ENCODE data around the gene RALGAPA2.

Gene RALGAPA2

DNA sequence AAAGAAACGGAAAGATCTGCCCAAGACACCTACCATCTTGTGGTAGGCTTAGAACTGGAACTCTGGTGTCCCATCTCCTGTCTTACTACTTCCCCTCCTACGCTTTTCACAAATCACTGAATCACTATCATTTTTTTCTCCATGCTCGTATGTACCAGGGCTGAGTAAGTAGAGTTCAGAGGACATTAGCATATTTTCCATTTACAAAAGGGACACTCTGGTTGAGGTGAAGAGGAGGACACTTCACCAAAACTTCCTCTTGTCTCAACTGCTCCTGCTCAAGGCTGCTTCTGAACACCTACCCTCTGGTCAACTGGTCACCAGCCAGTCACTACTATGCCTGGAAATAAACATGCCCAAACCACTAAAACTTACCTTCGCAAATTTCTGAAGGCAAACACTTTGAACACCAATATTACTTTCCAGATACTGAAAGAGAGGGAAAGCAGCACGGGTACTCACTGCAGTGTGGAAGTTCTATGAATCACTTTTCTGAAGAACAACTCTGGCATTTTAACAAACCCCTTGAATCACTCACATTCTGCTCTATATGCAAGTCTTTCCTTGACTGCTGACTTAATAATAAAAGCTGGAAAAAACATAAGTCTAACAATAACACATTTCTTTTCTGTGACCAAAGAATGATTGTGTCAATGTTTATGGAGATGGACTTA lies 221.2 kb downstream of the RALGAPA2 start:
- DNase-seq, result no peak

DNA sequence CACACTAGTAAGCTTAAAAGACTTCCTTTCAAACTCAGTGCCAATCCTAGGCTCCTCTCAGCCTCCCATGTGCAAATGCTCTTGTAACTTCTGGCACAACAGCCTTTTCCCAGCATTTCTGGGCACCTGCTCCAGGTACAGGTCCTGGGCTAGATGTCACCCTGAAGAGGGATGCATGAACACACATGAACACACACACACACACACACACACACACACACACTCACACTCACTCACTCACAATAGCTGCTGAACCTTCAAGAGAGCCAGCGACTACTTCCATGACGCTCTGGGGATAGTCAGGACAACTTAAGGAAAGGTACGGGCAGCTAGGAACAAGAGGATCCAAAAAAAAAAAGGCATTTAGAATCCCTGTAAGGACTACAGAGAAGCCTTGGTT lies 221.8 kb downstream of the RALGAPA2 start:
- no peak for DNase-seq

DNA sequence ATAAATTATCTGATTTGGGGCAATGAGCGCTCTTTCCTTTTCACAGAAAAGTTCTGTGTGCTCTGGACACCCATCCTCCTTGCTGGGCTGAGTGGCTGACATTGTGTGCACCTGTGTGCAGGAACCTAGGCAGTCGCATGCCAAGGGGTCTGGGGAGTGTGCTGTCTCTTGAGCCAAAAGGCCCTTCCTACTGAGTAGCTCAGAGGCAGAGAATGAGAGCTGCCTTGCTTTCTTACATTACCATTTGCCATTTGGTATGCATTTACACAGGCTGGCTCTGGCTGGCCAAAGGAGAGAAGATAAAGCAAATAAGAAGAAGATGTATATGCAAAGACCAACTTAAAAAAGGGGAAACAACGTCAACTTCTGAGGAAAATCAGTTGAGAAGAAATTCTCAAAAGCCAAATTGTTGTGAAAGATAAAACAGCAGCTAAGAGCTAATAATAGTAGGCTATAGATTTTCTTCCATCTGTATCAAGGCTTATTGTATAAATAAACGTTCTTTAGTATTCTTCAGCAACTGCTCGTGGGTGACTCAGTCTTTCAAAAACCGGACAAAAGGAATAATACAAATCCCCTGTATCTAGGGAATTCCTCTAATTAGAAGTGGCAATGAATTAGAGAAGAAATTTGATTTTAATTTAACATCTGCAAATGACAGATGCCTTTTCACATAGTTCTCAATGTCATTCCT lies 222.6 kb downstream of the RALGAPA2 start:
- no peak for DNase-seq

DNA sequence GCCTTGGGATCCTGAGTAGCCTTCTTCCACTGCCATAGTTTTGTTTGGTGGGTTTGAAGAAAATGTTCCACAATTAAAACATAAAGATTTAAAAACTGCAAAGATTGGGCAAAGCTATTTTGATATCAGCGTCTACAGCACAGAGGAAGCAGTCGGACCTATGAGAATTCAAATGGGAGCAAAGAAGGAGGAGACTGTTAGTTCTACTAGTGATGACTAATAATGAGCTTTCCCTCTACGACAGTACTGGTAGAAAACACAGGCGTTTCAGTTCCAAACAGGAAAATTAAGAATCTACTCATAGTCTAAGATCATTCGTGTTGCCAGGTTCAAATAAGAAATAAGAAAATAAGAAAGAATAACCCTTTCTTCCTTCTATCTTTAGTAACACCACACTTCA lies 223.4 kb downstream of the RALGAPA2 start:
- DNase-seq, result no peak

DNA sequence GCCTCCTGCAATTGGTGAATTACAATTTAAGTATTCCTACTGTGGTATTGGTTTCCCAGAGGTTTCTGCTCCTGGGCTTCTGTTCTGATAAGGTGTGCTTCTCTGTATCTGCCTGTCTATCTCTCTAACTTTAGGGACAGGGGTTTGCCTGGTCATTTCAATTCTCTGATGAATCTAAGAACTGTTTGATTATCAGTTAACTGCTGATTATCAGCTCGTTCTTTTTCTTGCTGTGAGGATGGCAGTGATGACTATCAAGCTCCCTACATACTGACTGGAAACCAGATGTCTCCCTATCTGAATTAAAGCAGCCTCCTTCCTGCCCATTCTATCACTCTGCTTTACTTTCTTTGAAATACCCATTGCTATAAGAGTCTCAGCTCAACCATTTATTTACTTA lies 224.1 kb downstream of the RALGAPA2 start:
- no peak for DNase-seq

DNA sequence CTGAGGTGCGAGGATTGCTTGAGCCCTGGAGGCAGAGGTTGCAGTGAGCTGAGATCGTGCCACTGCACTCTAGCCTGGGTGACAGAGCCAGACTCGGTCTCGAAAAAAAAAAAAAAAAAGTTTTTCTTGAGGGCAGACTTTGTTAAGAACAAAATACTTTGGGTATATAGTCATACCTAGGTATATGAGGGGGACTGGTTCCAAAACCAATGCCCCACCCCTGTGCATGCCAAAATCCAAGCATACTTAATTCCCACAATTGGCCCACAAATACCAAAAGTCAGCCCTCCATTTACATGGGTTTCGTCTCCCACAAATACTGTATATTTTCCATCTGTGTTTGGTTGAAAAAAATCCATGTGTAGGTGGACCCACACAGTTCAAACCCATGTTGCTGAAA lies 224.6 kb downstream of the RALGAPA2 start:
- DNase-seq, result no peak

DNA sequence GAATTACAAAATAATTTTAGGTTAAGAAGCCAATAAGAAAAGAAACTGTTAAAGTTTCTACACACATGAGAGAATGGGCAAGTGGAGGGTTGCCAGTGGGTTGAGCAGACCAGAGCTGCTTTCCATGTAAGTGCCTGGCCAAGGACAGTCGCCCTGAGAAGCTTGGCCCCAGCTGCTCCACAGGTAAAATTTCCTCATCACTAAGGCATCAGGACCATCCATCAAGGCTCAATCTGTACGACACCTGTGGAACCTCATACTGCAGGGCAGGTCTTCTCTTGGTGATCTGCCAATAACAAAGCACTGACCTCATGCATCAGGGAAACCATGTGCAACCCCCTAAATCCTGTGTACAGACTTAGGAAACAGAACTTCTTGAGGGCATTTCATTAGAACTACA lies 229.1 kb downstream of the RALGAPA2 start:
- DNase-seq, result no peak

DNA sequence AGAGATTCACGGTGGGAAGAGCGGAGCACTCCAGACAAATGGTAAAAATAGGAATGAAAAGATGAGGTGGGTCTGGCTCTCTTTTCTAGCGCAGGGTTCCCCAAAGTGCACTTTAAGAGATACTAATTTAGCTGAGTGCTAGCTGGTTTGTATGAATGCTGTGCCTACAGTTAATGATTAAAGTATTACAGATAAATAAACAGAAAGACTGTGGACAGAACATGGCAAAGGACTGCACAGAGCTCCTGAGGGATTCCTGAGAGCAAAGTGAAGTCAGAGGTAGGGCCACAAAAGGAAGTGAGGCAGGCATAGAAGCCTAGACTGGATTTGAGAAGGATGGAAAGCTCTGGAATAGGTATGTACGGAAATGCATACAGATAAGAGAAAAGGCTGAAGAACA lies 230.0 kb downstream of the RALGAPA2 start:
- DNase-seq, result no peak

DNA sequence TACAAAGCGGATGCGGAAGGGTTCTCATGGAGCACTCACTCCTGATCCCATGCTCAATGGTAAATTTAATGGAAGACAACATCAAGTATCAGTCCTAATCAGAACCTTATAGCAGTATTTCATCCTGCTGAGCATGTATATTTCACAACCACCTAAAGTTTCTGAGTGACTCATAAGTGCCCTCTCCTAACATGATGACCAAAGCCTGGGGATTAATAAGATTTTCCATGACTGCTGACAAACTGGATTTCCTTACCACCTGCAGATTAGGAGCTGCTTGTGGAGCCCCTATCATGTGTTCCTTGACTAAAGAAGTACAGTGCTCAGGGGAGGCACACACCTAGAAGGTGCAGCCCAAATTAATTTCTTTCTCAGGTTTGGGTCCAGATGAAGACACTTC lies 231.8 kb downstream of the RALGAPA2 start:
- no peak for DNase-seq

DNA sequence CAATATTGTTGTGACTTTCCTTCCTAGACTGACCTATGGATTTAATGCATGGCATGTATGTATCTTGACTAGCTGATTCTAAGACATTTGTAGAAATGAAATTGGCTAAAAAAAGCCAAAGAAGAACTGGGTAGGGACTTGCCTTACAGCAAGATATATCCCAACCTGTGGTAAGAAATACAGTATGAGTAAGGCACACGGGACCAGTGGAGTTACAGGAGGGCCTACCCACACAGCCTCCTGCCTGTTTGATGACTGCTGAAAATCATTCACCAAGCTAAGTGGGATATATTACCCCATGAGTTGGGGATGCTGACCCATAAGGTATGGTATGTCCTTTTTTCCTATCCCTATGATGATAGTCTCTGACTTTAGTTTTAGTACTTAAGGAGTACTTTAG lies 232.3 kb downstream of the RALGAPA2 start:
- DNase-seq, result no peak

DNA sequence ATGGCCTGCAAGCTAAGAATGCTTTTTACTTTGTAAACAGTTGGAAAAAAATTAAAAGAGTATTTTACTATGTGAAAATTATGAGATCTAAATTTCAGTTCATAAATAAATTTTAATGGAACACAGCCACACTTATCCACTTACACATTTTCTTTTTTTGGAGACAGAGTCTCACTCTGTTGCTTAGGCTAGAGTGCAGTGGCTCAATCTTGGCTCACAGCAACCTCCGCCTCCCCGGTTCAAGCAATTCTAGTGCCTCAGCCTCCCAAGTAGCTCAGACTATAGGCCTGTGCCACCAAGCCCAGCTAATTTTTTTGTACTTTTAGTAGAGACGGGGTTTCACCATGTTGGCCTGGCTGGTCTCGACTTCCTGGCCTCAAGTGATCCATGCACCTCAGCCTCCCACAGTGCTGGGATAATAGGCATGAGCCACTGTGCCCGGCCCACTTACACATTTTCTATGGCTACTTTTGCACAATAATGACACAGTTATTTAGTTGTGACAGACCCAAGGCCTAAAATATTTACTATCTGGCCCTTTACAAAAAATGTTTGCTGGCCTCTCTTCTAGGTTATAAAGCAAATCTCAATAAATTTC lies 234.9 kb downstream of the RALGAPA2 start:
- DNase-seq, result no peak

DNA sequence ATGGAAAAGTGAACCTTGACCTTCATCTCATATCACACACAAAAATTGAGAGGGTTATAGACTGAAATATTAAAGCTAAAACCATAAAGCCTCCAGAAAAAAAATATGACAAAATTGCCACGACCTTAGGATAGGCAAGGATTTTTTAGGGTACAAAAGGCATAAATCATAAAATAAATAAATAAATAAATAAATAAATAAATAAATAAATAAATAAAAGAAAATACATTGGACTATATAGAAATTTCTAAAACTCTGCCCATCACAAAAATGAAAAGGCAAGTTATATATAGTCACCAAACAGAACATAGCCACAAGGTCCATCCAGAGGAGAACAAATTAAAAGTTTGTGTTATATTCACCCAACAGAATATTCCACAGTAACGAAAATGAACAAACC lies 235.9 kb downstream of the RALGAPA2 start:
- no peak for DNase-seq

DNA sequence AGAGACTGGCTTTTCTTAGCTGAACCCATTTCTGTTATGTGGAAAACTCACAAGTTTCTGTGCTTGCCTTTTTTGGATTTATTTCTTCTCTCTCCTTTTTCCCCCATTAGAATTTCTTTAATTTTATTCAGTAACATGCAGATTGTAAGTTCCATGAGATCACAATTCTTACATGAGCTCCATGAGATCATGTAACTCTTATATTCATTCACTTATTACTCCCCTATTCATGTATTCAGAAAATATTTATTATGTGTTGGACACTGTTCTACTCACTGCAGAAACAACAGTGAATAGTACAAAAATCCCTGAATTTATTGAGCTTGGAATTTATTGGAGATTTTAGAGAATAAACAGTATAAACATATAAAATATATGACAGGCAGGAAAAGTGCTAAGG lies 238.8 kb downstream of the RALGAPA2 start:
- no peak for DNase-seq

DNA sequence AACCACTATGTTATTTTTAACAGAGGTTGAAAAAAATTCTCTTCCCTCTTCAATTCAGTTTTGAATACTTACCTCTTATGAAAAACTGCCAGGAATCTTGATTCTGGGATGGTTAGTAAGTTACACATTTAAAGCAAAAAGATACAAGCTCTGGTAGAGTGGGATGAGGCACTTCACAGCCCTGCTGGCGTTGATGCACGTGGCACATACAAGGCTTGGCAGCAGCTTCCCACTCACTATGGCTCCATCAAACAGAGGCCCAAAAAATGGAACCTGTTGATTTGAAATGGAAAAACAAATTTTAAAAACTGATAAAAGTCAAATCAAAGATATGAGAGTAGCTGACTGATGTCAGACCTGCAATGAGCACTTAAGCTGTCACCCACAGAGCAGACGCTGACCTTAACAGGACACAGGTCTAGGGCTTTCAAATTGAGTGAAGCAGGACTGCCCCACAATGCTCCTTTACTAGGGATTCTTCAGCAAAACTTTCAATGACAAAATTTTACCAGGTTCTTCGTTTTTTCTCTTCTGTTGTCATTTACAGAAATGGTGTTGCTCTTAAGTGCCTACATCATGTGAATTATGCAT lies 239.7 kb downstream of the RALGAPA2 start:
- no peak for DNase-seq

DNA sequence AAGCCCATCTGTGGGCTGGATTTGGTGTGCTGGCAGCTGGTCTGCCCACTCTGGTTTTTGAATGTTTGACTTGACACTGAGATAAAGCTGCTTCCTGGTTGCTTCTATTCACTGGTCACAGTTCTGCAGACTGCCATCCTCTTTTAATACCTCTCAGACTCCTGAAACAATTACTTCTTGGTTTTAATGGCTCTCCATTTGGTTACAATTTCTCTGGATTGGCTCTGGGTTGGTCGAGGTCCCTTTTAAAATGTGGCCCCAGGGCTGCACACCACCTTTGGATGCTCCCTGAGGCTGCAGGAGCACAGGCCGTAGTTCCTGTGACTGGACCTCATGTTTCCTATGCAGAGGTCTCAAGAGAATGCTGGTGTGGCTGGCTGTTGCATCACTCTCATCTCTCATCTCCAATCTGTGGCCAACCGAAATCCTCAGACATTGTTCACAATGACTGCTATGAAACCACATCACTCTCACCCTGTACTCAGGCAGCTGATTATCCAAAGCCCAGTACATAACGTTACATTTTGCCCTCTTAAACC lies 246.0 kb downstream of the RALGAPA2 start:
- no peak for DNase-seq

DNA sequence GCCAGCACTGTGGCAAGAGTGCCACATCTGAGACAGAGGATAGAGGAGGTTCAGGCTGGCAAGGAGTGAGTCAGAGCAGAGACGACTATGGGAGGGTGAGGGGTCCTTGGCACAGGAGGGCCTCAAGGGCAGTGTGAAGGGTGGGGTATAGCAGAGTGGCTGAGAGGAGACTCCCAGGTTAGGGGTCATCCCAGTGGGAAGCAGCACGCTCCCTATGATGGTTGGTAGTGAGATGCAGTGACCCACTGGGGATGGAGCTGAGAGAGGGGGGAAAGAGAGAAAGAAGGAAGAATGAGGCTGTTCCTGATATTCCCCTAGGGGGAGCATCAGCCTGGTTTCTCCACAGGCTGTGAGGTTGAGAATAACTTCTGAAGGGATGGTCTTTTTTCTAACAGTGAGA lies 247.2 kb downstream of the RALGAPA2 start:
- no peak for DNase-seq

DNA sequence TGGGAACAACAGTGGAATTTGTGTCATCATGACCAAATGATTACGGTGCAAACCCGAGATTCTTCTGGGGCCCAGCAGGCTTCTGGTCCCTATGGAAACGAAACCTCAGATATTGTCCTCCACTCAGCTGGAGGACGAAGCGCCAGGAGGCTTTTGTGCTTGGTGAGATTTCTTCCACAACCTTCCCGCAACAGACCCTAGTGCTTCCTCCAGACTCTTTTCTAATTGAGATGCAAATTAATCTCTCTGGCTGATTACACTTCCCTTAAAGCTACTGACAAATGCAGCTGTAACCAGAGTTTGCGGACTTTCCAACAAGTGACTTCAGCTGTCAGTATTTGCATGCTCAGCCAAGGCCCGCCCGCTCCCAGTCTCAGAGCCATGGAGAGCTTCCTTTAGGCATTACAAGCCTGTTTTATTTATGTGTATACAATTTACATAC lies 248.5 kb downstream of the RALGAPA2 start:
- DNase-seq, result no peak

DNA sequence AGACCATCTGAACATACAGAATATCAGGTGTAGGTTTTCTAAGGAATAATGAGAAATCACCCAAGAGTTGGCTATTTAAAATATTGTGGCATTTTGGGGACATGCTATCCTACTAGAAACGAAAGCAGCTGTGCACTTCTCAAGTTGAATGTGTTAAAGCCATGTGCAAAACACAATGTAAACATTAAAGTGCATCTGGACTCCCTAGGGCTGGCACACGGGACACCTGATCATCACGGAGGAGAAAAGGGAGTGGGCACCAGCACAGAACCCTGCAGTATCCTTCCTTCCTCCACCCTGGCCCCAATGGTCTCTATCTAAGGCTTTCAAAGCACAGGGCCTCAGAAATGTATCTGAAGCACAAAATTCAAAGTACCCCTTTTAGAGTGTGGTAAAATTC lies 250.3 kb downstream of the RALGAPA2 start:
- DNase-seq, result no peak

DNA sequence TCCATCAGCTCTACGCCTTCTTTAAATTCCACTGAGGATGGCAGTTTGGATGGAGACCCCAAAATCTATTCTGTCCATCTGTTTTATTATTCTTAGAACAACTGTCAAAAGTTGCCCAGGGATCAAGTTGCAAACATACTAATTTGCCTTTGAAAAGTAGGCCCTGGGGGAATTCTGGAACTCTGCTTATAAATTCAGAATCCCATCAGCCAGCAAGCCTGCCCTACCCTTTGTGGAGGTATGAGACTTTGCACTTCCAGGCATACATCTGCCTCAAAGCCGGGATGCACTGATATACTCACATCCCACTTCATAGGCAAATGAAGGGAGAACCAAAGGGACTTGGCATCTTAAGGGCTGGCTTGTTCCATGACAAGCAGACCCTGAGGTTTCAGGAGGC lies 250.9 kb downstream of the RALGAPA2 start:
- no peak for DNase-seq

DNA sequence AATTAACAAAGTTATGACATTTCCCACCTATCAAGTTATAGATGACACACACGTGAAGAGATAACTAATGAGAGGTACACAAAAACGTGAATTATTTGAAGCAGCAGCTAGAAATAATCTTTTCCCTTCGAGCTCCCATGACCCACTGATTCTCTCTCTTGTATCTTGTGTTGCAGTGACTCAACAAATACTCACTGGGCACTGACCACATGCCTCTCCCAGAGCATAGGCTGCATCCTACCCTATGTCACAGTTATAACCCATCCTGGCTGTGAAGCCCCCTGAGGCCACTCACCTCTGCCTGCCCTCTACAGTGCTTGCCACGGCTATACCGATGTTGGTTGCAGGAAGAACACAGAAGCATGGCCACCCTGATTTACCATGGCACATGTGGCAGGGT lies 252.7 kb downstream of the RALGAPA2 start:
- DNase-seq, result no peak

DNA sequence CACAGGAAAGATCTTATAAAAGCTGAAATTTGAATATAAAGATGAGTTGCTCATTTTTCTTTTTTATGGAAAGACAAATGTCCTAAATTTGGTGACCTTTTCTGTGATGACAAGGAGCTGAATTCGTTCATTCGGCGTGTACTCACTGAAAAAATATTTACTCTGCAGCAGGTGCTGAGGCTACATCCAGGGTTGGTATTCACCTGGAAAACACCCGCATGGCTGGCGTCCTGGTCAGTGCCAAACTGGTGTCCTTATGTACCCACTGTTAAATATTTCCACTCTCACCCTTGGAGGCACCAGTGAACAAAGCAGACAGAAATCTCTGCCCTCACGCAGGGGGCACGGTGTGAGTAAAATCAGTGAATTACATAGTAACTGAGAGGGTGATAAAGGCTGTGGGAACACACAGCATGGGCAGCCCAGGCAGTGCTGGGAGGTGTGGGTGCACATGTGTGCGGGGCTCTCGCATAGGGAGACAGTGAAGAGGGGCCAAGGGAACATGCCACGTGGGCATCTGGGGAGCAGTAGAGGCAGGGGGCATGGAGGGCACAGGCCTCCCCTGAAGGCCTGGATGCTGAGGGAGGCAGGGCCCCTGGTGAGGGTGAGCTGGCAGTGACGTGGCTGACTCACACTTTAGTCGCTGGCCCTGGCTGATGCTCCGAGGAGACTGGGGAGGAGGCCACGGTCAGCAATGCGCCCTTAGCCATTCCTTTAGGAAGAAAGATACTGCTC lies 254.9 kb downstream of the RALGAPA2 start:
- no peak for DNase-seq

DNA sequence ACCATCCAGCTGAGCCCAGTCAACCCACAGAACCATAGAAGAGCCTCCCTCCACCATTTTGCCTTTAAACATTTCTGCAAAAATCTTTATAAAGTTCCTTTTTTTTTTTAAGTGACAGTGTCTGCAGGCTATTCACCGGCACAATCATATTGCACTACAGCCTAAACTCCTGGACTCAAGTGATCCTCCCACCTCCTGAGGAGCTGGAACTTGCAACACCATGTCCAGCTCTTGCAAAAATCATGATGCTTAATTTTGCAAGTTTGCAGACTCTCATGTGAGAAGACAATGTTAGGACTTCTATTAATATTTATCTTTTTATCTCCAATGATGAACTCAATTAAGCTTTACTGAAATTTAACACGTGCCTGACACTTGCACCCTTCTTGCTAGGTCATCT lies 255.7 kb downstream of the RALGAPA2 start:
- DNase-seq, result no peak

DNA sequence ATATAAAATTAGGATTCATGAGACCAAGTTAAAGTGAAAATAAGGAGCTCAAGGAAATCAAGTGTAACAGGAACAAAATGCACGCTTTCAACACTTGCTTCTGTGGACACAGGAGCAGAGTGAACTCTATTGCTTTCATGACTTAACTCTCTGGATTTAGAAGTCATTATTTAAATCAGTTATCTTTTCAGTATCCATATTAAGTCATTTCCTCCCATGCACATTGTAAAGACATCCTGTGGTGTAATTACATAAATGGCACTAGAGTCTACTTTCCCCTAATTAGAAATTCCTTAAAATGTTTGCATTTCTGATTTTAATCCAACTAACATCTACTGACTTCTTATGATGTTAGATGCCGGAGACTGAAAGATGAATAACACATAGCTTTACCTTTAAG lies 256.5 kb downstream of the RALGAPA2 start:
- DNase-seq, result no peak

Data from KG1 (cell line).